ENCODE results near the gene GAL3ST2.
"Not testable (repeated sequence)": the region's sequence is repeated elsewhere in the genome, so short reads cannot be mapped to it uniquely, and the experiment has no call there.

Gene GAL3ST2

DNA sequence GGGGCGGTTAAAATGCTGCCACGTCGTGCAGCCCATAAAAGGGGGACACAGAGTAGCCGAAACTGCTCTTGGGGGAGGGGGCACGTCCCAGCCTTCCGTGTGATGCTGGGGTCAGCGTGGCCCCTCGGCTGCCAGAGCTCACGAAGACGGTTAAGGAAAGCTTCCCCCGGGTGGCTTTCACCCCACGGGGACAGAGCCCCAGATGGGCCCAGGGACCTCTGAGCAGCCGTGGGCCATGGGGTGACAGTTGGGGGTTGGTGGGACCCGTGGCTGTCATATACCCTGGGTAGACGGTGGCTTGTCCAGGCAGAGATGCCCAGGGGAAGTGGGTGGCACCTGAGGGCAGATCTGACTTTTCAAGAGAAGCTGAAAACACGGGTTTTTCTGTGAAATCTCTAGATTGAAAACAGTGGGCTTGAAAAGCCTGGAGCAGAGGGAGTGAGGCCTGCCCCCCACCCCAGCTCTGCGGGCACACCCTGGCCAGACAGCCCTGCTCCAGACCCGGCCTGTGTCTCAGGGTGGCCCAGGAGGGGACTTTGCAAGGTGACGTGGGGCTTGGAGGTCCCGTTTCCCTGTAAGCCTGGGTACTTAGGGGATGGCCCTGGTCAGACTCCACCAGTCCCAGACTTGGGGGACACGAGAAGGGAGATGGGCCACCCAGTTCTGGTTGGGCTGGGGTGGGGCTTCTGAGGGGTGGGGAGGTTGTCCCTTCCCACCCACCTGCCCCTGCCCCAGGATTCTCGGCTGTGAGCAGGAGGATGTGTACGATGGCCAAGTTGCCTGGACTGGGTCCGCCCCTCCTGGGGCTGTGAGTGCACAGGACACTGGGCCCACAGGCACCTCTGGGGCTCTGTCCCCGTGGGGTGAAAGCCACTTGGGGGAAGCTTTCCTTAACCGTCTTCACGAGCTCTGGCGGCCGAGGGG, 33.0 kb downstream of the GAL3ST2 start:
- no peak for DNase-seq (ENCODE audit: low read depth in 2 of 2)

DNA sequence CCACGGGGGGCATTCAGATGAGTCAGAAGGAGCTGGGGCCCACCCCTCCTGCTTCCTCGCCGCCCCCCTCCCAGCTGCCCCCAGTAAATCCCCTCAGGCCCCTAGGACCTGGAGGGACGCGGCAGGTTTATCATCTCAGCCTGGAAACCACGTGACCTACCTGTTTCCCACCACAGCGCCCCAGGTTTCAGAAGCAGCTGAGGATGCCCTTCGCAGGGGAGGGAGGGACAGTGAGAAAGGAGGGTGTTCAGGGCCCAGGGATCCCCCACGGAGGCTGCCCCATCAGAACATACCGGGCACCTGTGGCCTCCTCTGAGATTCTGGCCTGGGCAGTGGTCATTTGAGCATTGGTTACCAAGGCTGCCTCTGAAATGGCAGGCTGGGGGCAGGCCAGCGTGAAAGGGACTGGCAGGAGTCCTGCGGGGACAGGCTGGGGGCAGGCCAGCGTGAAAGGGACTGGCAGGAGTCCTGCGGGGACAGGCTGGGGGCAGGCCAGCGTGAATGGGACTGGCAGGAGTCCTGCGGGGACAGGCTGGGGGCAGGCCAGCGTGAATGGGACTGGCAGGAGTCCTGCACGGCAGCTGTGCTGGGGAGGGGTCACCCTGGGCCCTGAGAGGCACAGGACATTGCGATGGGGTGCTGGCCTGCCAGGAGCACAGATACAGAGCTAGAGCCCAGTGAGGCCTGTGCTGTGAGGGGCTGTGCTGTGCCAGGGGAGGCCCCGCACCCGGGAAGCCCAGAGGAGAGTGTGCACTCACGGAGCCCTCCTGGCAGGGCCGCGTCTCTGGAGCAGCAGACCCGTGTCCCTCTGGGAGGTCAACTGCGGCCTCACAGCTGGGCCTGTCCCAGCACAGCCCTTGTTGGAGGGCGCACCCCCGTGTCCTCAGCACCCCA, 33.9 kb downstream of the GAL3ST2 start:
- no peak for DNase-seq (ENCODE audit: low read depth in 2 of 2)

DNA sequence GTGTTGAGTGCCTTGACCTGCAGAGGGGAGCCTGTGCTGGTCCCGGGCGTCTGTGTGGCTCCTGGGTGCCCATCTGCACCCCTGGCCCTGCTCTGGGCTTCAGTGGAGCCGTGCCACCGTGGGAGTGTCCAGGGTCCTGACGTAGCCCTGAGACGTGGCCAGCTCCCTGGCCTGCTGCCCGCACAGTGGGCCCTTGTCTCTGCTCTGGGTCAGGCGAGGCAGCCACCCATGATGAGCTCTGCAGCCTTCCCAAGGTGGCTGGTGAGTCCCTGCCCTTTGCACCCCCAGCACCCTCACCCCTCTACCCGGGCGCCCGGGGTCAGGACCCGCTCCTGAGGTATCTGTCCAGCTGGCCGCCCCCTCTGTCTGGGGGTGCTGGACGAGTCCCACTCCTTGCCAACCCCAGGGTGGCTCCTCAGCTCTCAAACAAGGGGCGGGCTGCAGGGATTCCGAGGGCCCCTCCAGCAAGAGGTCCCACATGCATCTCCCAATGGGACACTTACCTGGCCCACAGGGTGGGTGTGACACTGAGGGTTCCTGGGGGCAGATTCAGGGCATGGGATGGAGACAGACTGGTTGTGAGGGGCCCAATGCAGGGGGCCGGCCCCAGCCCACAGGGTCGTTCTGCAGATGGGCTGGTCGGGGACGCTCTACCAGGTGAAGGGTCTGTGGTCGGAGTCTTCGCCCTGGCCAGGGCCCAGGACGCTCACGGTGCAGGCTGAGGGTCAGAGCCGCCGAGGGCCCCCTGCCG, 34.8 kb downstream of the GAL3ST2 start:
- DNase-seq (ENCODE audit: low read depth in 2 of 2): no peak

DNA sequence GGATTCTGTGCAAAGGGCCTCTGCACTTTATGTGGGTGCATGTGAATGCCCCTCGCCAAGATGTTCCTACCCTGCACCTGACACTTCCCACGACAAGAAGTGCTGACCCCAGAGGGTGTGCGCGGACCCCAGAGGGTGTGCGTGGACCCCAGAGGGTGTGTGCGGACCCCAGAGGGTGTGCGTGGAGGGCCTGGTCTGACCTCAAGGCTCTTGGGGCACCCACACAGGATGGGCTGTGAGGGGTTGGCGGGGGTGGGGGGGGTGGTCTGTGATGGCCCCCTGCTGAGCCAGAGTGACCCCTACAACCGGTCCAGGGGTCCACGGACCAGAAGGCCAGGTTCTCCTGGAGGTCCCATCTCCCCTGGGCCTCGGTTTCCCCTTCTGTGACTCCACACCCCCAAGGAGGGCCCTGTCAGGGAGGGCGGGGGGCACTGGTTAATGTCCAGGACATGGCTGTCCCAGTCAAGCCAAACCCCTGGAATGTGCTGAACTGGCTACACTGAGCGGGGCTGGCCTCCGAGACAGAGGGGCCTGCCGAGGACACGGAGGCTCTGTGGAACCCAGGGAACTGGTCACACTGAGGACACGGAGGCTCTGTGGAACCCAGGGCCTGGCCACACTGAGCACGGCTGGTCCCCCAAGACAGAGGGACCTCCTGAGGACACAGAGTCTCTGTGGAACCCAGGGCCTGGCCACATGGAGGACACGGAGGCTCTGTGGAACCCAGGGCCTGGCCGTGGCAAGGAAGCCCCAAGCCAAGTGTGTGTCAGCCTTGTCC, 35.5 kb downstream of the GAL3ST2 start:
- no peak for DNase-seq (ENCODE audit: low read depth in 2 of 2)

DNA sequence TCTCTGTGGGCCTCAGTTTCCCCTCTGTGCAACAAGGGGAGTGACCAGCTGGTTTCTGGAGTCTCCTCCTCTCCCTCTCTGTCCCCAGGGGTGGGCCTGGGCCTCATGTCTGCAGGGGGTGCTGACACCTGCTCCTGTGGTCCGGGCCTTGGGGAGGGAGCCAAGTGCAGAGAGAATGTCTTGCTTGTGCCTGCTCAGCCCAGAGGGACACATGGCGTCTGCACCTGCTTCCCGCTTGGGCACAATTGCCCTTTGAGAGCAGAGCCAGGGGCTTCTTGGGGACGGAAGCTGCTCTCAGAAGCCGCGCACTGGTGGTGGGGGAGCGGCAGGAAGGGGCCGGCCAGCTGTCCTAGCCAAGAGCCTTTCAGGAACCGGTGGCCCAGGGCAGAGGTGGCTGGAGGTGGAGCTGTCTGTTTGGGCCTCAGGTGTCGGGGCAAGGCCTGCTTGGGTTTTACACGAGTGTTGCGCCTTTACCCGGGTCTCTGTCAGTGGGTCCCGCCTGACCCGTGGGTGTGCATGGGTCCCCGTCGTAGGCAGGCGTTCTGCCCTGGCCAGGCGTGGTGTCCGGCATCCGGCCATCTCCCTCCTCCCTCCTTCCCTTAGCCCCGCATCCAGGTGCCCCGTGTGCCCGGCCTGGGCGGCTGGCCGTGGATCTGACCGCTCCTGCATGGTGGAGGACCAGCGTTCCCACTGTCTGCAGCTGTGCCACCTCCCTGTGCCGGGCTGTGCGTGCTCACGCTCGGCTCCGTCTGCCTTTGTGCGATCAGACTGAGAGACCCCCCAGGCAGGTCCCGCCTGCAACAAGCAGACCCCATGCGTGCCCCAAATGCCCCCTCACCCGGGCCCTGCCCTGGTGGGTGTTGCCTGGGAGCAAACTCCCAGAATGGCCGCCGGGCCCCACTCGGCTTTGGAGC, 36.4 kb downstream of the GAL3ST2 start:
- no peak for DNase-seq (ENCODE audit: low read depth in 2 of 2)

DNA sequence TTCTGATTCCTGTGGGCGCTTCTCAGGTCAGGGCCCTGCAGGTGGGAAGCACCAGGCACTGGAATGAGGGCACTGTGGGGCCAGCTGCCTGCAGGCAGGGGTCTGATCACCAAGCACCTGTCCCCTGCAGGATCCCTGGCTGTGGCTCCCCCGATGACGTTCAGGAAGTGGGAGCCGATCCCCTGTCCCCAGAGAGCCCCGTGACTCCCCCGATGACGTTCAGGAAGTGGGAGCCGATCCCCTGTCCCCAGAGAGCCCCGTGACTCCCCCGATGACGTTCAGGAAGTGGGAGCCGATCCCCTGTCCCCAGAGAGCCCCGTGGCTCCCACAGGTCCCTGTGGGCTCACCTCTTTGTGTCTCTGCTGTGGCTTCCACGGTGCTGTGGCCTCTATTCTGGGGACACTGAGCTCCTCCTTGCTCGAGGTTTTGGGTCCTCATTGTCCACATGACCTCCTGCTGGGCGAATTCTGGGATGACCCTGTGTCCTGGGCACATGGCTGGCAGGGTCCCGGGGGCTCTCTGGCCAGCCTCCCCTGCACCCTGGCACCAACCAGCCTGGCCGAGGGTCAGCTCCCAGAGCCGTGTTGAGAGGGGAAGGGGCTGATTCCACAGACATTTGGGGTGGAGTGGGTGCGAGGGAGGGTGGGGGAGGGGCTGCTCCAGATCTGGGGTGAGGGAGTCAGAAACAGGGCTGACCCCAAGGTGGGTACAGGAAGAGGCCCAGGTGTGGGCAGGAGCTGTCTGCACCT, 37.2 kb downstream of the GAL3ST2 start:
- no peak for DNase-seq (ENCODE audit: low read depth in 2 of 2)

DNA sequence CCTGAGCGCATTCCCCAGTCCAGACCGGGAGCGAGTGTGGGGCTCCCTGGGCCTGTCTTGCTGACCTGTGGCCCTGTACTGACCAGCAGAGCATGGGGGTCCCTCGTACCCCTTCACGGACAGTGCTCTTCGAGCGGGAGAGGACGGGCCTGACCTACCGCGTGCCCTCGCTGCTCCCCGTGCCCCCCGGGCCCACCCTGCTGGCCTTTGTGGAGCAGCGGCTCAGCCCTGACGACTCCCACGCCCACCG, 37.7 kb downstream of the GAL3ST2 start:
- no peak for DNase-seq (ENCODE audit: low read depth in 2 of 2)

DNA sequence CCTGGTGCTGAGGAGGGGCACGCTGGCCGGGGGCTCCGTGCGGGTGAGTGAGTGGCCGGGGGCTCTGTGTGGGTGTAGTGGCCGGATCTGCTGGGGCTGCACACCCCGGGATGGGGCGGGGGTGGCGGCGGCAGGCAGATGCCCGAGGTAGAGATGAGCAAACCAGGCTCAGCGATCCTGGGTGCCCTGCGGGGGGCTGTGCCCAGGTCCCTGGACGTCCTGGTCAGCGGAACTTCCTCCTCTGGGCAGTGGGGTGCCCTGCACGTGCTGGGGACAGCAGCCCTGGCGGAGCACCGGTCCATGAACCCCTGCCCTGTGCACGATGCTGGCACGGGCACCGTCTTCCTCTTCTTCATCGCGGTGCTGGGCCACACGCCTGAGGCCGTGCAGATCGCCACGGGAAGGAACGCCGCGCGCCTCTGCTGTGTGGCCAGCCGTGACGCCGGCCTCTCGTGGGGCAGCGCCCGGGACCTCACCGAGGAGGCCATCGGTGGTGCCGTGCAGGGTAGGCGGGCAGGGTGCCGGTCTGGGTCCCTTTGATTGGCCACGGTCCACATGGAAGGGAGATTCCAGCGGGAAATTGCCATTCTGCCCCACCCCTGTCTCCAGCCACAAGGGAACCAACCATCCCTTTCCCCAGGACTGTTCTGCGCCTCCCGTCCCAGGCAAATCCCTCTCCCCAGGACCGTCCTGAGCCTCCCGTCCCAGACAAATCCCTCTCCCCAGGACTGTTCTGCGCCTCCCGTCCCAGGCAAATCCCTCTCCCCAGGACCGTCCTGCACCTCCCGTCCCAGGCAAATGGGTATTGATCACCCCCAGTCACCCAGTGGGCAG, 38.2 kb downstream of the GAL3ST2 start:
- DNase-seq (ENCODE audit: low read depth in 2 of 2): no peak

DNA sequence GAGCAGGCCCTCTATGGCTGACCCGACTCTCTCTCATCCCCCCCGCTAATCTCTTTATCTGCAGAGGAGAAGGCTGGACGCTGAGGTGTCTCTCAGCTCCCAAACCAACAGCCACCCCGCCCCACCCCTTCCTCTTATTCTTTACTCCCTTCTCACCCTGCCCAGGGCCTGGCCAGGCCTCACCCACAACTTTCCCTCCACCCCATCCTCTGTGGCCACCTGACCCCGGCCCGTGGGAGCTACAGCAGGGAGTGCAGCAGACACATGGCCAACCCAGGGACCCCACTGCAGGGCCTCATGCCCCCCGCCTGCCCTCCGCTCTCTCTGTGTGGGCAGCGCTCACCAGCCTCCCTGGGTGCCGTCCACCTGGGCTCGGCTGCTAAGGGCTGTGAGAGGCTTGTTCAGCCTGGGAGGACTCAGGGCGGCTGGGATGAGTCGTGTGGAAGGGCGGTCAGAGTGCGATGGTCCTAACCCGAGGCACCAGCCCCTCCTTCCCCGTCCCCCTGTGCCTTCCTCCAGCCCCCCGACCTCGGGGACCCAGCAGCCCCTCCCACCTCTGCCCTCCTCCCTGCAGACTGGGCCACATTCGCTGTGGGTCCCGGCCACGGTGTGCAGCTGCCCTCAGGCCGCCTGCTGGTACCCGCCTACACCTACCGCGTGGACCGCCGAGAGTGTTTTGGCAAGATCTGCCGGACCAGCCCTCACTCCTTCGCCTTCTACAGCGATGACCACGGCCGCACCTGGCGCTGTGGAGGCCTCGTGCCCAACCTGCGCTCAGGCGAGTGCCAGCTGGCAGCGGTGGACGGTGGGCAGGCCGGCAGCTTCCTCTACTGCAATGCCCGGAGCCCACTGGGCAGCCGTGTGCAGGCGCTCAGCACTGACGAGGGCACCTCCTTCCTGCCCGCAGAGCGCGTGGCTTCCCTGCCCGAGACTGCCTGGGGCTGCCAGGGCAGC, 39.1 kb downstream of the GAL3ST2 start:
- DNase-seq (ENCODE audit: low read depth in 2 of 2): no peak

DNA sequence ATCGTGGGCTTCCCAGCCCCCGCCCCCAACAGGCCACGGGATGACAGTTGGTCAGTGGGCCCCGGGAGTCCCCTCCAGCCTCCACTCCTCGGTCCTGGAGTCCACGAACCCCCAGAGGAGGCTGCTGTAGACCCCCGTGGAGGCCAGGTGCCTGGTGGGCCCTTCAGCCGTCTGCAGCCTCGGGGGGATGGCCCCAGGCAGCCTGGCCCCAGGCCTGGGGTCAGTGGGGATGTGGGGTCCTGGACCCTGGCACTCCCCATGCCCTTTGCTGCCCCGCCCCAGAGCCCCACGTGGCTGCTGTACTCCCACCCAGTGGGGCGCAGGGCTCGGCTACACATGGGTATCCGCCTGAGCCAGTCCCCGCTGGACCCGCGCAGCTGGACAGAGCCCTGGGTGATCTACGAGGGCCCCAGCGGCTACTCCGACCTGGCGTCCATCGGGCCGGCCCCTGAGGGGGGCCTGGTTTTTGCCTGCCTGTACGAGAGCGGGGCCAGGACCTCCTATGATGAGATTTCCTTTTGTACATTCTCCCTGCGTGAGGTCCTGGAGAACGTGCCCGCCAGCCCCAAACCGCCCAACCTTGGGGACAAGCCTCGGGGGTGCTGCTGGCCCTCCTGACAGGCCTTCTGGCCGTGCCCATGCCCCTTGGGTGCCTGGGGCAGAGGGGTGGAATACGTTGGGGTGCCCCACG, 40.0 kb downstream of the GAL3ST2 start:
- DNase-seq (ENCODE audit: low read depth in 2 of 2): no peak

DNA sequence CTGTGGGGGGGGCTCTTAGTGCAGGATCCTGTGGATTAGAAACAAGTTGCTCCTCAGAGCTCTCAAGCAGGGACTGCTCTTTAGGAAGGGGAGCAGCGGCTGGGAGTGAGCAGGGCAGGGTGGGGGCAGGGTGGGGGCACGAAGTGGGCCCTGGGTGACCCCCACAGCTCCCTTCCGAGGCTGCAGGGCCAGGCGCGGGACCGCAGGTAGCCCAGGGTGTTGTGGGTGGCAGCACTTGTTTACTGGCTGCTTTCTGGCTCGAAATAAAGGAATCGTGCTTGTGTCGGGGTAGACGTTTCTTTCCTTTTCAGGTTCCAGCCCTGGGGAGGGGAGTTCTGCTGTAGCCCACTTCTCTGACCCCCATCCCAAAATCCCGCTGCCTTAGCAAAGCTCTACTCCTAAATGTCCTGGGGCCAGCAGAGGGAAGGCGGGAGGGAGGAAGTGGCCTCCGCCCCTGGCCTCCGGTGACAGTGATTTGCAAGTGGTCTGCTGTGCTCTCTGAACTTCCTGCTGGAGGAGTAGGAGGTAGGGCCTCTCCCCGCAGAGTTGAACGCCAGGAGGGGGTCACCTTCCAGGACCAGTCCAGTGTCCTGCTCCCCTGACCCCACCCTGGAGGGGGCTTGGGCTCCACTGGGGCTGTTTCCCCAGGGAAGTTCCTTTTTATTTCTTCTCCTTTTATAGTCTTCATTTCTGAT, 40.7 kb downstream of the GAL3ST2 start:
- DNase-seq (ENCODE audit: low read depth in 2 of 2): no peak

DNA sequence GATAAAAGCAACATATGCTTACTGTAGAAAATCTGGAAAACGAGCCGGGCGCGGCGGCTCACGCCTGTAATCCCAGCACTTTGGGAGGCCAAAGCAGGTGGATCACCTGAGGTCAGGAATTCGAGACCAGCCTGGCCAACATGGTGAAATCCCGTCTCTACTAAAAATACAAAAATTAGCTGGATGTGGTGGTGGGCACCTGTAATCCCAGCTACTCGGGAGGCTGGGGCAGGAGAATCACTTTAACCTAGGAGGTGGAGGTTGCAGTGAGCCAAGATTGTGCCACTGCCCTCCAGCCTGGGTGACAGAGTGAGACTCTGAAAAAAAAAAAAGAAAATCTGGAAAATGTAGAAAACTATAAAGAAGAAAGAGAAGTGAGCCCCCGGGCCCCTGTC, 41.2 kb downstream of the GAL3ST2 start:
- DNase-seq (ENCODE audit: low read depth in 2 of 2): not testable (repeated sequence)

DNA sequence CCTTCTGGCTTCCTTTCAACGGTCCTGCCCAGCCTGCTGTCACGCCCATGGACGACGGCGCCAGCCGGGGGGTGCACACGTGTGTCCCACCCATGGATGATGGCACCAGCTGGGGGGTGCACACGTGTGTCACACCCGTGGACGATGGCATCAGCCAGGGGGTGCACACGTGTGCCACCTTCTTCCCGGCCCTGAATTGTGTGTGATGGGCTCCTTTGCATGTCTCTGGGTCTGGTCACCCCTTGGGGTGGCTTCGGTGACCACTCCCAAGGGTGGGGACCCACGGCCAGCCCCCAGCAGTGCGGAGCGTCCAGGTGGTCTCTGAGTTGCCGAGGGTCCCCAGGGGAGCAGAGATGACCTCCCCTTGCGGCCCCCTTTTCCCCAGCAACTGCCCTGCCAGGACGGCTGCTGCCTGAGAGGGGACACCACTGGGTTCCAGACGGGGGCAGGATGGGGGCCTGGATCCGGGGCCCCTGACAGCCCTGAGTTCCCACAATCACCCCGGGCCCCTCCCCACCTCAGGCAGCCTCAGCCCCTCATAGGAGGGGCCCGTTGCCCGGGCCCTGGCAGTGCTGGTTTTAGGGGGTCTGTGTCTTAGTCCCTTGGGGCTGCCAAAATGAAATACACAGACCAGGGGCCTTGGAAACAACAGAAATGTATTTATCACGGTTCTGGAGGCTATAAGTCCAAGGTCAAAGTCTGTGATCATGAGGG, 41.8 kb downstream of the GAL3ST2 start:
- no peak for DNase-seq (ENCODE audit: low read depth in 2 of 2)

DNA sequence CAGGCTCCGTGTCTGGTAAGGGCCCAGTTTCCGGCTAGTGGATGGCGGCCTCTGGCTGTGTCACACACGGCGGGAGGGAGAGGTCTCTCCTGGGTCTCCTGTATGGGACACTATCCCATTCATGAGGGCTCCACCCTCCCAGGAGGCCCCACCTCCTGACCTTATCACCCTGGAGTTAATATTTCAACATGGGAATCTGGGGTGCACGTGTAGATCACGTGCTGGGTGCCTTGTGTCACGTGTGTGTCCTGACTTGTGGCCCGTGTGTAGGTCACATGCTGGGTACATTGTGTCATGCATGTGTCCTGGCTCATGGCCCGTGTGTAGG, 42.3 kb downstream of the GAL3ST2 start:
- DNase-seq (ENCODE audit: low read depth in 2 of 2): no peak

DNA sequence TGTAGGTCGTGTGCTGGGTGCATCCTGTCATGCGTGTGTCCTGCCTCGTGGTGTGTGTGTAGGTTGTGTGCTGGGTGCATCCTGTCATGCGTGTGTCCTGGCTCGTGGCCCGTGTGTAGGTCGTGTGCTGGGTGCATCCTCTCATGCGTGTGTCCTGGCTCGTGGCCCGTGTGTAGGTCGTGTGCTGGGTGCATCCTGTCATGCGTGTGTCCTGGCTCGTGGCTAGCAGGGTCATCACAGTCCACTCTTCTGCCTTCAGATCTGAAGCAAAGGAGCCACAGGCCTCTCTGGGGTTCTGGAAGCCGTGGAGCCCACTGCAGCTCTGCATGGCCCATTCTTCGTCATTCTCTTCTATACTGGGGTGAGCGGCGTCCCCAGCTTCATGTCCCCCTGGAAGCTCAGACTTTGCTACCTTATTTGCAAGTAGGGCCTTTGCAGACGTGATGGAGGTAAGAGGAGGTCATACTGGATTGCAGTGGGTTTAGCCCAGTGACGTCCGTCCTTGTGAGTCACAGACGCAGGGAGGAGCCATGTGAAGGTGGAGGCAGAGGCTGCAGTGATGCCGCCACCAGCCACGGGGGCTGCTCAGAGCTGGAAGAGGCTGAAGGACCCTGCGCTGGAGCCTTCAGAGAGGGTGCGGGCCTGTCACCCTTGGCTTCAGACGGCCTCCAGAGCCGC, 43.5 kb downstream of the GAL3ST2 start:
- DNase-seq (ENCODE audit: low read depth in 2 of 2): not testable (repeated sequence)
